PC-9 (cell line): ENCODE measurements around the gene TMED4.

Source experiments
- CTCF ChIP-seq: fragments of 200-600 bp; sonication (generic); conservative IDR thresholded peaks from 2 replicates; pipeline ENCODE4 v1.6.1; 2017; ENCODE audit warnings: mixed run types, antibody characterized with exemption, mild to moderate bottlenecking, moderate library complexity
- EZH2 ChIP-seq: fragments of 200-600 bp; sonication (generic); IDR thresholded peaks from 2 replicates; pipeline ENCODE4 v1.8.0; 2017; ENCODE audit warnings: antibody characterized with exemption, low read depth

GRCh38 chr7:44574287-44574872 lies 7.7 kb downstream of the TMED4 start:
- no peak for TF ChIP-seq CTCF
- TF ChIP-seq EZH2, result no peak
